Gastroesophageal sphincter (tissue), 3 donors: Measurements from ENCODE around the gene RAB11A.

Source experiments
- CTCF ChIP-seq, 4 experiments: fragments of 200-600 bp in 2 of 4; fragments of 450-650 bp in 2 of 4; sonication (generic) in 1 of 4; IDR thresholded peaks; one replicate each; pipeline ENCODE4 v1.5.1; 2017 to 2019; ENCODE audit warnings: antibody characterized with exemption in 4 of 4, mild to moderate bottlenecking in 2 of 4, moderate library complexity in 2 of 4
- POLR2AphosphoS5 ChIP-seq: sonication (generic); formaldehyde crosslinking; IDR thresholded peaks from one replicate; pipeline ENCODE4 v1.6.1; 2017; ENCODE audit warnings: antibody characterized with exemption

GRCh38 chr15:65927545-65927944, 58.3 kb downstream of the RAB11A start:
- no peak for TF ChIP-seq CTCF (IDR thresholded peaks at IDR 0.05)
- TF ChIP-seq POLR2AphosphoS5, result no peak
